Ecto neural progenitor cell (in vitro differentiated cells): ENCODE measurements around the gene SLC5A11.
"Not testable (repeated sequence)": the region's sequence is repeated elsewhere in the genome, so short reads cannot be mapped to it uniquely, and the experiment has no call there.

Experiments
- DNase-seq: peaks from one replicate; pipeline ENCODE4 v3.0.0-alpha.2; 2018; ENCODE audit warnings: low spot score

The SLC5A11 gene

DNA sequence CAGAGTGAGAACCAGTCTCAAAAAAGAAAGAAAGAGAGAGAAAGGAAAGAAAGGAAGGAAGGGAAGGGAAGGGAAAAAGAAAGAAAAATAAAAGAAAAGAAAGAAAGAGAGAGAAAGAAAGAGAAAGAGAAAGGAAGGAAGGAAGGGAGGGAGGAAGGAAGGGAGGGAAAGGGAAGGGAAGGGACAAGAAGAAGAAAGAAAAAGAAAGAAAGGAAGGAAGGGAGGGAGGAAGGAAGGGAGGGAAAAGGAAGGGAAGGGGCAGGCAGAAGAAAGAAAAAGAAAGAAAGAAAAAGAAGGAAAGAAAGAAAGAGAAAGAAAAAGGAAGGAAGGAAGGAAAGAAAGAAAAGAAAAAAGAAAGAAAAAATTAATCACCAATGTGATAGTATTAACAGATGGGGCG, 15.7 kb downstream of the SLC5A11 start:
- no peak for DNase-seq

DNA sequence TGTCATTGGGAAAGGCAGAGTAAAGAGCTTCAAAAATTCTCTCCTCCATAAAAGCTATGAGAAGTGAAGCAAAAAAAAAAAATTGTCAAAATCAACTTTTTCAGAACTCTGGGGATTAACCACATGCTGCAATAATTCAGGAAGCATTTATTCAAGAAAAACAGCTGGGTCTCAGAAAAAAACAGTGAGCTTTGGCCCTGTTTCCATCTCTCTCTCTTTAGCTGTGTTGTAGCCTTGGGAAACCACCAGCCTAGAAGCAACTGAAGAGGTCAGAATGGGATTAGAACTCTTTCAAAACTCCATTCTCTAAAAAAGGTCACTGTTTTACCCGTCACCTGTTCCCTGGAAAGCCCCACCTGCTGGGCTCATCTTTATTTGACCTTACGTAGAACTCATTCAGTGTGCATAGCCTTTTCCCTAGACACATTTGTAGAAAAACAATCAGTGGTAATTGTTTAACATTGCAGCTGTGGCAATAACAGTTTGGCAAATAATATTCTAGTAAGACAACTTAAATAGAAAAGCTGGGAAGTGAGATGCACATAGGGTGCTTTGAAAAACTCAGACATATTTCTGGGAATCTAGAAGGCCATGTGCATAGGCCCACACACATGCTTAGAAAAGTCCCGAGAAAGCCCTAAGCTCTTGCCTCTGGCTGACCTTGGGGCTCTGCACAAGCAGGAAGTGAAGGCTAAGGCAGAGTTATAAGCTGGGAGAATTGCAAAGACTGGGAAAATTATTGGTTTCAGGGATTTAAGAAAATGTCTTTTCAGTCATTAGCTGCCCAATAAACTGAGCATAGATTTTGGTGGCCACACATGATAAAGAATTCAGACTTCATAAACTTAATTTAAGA, 18.0 kb downstream of the SLC5A11 start:
- DNase-seq, result no peak

DNA sequence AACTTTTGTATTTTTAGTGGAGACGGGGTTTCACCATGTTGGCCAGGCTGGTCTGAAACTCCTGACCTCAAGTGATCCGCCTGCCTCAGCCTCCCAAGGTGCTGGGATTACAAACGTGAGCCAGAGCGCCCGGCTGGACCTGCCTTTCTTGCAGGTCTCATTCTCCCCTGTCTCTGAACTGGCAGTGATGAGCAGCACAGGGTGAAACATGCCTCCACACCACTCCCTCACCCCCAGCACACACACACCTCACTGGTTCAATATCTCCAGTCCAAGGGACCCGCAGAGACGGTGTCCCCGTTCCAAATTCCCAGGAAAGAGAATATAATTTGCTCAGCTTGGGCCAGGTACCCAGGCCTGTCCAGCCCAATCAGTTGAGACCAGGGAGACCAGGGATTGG, 23.3 kb downstream of the SLC5A11 start:
- DNase-seq, result no peak

DNA sequence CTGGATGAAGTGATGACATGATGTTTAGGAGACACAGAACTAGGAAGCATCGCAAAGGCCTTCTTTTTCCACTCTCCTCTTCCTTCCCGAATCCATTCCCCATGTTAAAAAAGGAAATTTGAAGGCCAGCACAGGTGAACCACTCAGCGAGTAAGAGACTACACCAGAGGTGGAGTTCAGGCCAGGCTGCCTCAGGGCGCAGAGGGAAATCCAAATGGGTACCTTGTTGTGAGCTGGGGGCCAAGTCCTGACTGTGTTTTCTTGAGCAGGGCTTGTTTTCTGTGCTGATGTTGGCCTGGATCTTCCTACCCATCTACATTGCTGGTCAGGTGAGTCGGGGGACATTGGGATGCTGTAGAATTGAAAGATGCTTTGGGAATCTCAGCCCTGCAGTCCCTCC, 26.1 kb downstream of the SLC5A11 start:
- DNase-seq, result no peak

DNA sequence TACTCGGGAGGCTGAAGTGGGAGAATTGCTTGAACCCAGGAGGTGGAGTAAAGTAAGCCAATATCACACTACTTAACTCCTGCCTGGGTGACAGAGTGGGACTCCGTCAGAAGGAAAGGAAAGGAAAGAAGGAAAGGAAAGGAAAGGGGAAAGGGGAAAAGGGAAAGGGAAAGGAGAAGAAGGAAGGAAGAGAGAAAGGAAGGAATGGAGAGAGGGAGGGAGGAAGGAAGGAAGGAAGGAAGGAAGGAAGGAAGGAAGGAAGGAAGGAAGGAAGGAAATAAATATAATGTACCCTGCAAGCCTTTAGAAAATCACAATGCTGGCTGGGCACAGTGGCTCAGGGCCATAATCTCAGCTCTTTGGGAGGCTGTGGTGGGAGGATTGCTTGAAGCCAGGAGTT, 27.3 kb downstream of the SLC5A11 start:
- DNase-seq, result no peak

DNA sequence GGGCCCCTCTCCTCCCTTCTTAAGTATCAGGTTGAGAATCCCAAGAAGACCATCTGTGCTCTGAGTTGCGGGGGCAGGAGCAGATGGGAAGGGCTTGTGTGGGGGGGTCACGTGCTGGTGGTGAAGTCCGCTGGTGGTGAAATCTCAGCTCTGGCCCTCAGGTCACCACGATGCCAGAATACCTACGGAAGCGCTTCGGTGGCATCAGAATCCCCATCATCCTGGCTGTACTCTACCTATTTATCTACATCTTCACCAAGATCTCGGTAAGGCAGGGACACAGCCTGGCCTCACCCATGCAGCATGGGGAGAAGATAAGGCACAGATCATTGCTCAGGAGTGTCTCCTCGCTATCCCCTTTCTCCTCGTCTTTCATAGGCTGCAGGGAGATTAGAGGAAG, 29.7 kb downstream of the SLC5A11 start:
- no peak for DNase-seq

DNA sequence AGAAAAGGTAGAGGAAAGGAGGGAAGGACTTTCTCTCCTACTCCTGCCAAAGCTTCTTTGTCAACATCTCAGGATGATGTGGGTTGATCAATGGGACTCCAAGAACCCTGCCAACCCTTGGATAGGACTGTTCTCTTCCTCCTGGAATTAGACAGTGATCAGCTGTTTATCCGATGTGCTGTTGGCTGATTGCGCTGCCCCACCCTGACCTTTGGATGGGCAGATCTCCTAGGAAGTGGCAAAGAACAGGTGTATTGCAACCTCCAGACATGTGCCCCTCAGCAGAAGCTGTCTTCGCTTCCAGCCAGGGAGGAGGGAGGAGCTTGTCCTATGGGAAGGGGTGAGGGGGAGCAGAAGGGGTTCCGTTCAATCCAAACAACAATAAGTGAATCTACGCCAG, 30.5 kb downstream of the SLC5A11 start:
- no peak for DNase-seq

DNA sequence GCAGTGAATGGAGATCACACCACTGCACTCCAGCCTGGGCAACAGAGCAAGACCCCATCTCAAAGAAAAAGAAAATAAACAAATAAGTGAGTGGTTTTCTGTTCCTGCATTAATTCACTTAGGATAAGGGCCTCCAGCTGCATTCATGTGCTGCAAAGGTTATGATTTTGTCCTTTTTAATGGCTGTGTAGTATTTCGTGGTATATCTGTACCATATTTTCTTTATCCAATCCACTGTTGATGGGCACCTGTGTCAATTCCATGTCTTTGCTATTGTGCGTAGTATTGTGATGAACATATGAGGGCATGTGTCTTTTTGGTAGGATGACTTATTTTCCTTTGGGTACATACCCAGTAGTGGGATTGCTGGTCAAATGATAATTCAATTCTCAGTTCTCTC, 33.9 kb downstream of the SLC5A11 start:
- DNase-seq, result no peak

DNA sequence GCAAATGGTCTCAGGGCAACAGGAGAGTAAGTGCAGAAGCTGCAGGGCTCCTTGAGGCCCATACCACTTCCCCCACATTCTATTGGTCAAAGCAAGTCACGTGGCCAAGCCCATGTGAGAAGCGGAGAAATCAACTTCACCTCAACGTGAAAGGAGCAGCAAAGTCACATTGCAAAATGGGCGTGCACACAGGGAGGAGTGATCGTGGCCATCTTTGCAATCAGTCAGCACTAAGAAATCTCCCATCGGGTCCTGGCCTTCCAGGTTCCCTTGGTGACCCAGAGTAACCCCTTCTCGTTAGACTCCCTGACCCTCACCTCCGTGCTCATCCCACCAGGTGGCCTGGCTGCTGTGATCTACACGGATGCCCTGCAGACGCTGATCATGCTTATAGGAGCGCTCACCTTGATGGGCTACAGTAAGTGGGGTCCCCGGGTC, 38.0 kb downstream of the SLC5A11 start:
- no peak for DNase-seq

DNA sequence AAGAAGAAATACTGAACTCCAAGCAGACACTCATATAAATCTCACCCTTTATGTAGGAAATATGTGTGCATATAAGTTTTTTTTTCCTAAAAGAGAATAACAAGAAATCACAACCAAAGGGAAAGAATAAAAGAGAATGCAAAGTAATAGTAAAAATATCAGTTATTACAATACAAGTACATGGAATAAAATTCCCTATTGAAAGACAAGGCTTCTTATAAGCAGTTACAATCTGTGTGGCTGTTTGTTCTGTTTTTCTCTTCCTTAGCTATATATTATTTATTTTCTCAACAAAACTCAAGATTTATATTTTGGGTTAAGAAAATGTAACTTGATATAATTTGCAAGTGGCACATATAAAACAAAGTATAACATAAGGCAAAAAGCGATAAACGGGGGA, 41.7 kb downstream of the SLC5A11 start:
- no peak for DNase-seq

DNA sequence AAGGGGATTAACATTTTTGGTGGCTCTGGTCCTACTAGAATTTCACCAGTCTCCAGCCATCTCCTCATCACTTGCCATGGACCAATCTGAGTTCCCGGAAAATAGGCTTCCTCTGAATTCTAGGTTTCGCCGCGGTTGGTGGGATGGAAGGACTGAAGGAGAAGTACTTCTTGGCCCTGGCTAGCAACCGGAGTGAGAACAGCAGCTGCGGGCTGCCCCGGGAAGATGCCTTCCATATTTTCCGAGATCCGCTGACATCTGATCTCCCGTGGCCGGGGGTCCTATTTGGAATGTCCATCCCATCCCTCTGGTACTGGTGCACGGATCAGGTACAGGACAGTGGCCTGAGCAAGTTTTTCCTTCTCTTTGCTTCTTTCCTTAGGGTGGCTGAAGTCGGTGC, 45.0 kb downstream of the SLC5A11 start:
- no peak for DNase-seq

DNA sequence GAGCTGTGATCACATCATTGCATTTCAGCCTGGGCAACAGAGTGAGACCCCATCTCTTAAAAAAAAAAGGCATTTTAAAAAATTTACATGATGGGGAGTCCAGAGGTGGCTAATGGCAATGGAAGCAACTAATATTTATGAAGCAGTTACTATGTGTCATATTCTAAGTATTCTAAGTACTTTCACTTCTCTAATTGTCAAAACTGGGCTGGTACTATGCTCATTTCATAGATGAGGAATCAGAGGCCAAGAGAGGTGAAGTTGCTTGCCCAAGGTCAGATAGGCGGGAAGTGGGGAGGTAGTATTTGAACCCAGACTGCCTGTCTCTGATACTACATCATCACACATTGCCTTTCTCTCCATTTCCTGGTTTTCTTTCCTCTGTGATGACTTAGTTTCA, 50.7 kb downstream of the SLC5A11 start:
- DNase-seq, result no peak

DNA sequence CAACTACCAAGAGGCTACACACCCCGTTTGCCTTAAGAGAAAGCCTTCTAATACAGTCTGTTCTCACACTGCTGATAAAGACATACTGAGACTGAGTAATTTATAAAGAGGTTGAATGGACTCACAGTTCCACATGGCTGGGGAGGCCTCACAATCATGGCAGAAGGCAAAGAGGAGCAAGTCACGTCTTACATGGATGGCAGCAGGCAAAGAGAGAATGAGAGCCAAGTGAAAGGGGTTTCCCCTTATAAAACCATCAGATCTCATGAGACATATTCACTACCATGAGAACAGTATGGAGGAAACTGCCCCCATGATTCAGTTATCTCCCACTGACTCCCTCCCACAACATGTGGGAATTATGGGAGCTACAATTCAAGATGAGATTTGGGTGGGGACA, 51.8 kb downstream of the SLC5A11 start:
- DNase-seq, result not testable (repeated sequence)

DNA sequence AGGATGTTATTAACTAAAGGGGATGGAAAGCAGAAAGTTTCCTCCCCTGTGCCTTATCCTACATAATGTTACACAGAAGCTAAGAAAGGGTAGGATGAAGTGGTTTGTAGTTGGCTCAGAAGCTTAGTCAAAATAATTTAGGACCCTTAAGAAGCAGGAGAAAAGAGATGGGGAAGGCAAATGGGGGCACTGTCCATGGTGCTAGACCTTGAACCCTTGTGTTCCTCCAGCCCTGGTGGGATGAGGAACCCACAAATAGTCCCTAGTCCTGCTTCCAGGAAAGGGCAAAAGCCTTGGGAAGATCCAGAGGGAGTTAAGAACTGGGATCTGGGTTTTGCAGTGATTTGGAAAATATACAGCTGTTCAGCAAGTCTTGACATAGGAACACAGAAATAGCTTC, 54.5 kb downstream of the SLC5A11 start:
- no peak for DNase-seq

DNA sequence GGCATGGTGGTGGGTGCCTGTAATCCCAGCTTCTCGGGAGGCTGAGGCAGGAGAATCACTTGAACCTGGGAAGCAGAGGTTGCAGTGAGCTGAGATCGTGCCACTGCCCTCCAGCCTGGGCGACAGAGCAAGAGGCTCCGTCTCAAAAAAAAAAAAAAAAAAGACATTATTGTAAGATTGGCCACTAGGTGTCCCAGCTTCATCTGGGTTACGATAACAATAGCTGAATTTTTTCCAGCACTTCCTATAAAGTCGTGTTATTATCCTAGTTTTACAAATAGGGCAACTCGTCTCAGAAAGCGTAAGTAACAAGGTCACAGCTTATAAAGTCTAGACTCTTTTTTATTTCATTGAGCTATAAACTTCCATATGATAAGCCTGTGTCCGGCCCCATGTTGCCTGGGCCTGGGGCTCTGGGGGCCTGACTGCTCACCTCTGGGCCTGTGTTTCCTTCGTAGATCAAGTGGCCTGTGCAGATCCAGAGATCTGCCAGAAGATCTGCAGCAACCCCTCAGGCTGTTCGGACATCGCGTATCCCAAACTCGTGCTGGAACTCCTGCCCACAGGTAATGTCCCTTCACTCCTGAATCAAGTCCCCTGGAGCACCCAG, 60.5 kb downstream of the SLC5A11 start:
- DNase-seq, result no peak

DNA sequence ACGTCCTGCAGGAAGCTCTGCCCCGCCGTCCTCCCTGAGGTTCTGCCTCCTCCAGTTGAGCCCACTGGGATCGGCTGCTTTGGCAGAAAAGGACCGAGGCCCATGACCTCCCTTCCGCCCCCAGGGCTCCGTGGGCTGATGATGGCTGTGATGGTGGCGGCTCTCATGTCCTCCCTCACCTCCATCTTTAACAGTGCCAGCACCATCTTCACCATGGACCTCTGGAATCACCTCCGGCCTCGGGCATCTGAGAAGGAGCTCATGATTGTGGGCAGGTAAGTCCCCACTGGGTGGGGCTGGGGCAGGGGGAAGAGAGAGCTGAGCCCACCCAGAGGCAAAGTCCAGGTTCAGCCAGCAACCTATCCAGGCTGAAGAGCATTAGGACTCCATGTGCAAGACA, 61.1 kb downstream of the SLC5A11 start:
- DNase-seq, result no peak

DNA sequence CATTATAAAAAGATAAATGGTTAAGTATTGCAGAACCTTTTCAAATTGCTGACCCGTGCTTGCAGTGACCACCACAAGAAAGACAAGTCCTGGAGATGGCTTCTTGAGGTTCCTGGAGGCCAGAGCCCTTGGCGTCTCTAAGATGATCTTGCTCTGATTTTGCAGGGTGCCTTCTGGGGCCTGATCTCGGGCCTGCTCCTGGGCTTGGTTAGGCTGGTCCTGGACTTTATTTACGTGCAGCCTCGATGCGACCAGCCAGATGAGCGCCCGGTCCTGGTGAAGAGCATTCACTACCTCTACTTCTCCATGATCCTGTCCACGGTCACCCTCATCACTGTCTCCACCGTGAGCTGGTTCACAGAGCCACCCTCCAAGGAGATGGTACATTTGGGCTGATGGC, 63.0 kb downstream of the SLC5A11 start:
- no peak for DNase-seq

DNA sequence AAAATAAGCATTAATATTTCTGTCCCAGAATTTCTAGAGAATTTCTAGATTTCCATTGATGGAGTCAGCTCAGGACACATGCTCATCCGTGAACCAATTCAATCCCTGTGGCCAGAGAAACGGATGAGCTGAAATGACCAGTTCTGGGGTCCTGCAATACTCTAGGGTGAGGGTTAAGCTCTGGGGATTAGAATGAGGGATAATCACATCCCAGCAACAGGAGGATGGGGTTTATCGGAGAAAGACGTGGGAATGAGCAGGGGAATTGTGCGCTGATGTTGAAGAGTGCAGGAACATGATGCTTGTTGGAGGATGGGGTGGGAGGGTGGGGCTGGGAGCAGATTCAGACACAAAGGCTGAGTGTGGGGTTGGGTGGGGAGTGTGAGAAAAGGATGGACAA, 64.1 kb downstream of the SLC5A11 start:
- DNase-seq, result no peak

DNA sequence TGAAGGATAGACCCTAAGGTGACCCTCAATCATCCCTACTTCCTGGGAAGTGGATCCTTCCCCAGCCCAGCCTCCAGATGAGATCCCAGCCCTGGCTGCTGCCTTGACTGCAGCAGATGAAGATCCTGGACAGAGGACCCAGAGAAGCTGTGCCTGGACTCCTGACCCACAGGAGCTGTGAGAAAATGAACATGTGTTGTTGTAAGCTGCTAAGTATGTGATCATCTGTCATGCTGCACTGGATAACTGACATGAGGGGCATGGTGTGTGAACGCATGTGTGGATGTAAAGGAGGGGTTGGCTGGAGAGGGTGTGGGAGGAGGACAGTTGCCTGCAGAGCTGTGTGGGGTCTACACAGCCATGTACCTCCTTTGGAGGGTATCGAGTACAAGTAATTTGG, 69.3 kb downstream of the SLC5A11 start:
- no peak for DNase-seq

DNA sequence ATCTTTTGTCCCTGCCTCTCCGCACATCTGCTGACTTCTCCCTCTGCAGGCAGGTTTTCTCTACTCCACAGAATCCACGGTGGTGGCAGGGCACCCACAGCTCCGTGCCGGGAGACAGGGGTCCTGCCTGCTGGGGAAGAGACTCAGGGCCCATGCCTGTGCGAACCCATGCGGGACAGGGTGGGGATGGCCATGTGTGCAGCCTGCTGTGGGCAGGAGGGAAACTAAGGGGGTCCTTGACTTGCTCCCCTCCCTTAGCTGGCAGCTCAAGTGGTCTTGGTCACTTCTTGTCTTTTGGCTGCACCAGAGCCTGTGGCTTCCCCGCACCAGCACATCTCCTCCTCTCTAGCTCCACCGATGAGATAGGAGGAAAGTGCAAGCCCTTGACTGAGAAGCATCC, 69.8 kb downstream of the SLC5A11 start:
- DNase-seq, result no peak

DNA sequence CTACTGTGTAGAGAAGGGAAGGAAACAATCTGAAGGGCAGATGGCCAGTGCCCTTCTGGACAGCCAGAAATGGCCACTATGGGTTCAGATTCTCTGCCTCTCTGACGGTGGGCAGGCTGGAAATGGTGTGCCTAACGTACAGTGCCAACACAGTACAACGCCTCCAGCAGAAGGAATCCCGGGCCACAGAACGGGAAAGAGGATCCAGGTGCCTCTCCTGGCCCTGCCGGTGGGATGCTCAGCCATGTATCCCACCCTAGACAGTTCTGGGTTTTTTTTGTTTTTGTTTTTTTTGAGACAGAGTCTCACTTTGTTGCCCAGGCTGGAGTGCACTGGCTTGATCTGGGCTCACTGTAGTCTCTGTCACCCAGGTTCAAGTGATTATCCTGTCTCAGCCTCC, 71.5 kb downstream of the SLC5A11 start:
- DNase-seq, result no peak

DNA sequence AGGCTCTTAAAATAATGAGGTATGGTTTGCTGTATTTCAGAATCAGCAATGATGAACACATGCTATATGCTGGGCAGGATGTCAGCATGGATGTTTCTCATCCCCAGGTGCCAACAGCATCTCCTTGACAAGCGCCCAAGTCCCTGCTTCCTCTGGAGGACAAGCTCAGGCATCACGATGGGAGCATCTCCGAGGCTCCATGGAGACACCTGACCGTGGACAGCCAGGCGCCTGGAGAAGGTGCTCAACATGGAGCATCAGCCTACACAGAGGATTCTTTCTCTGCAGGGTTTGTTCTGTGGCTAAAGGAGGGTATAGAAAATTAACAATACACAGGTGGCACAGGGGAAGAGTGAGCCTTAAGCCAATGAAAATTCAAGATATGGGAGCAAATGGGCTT, 72.1 kb downstream of the SLC5A11 start:
- no peak for DNase-seq

DNA sequence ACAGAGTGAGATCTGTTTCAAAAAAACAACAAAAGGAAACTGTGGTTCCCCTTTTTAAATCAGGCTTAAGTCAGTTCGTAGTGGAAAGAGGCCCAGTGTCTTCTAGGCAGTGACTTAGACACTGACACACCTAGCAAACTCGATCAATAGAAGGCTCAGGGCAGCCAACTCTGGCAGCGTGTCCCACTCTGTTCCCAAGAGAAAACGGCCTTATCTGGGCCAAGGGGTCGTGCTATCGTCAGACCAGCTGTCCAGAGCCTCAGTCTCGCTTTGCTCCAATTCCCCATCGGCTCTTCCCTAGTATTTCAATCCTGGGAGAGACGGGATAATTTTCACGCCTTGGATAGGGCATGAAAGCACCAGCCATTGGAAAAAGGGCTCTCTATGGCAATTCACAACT, 72.9 kb downstream of the SLC5A11 start:
- DNase-seq, result no peak

DNA sequence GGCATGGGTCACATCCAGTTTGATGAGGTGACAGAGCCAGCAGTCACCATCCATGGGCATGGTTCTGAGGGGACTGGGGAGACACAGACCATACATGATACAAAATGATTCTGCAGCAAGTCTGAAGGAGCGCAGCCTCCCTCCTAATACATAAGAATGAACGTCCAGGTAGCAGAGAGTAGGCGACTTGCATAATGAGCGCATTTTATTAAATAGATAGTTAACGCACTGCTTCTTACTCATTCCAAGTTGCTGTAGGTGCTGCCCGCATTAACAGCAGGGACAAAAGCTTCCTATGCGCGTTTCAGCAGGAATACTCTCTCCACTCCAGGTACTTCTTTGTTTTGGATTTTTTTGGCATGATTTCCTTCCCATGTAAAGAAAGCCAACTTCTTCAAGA, 73.8 kb downstream of the SLC5A11 start:
- no peak for DNase-seq
